Progenitor cell of endocrine pancreas (in vitro differentiated cells): ENCODE data around the gene ITGAD. TPM values are rescaled to one million over a fixed set of nuclear protein-coding genes. Genes with fewer than 3 reads are reported as not detected.
A peak's percentile ranks its signal among the peaks of the same experiment; 100 is the strongest.

Source experiments
- DNase-seq: peaks from one replicate; pipeline ENCODE4 v3.0.0; 2021; ENCODE audit warnings: low spot score; ENCODE audit not compliant: unreplicated experiment
- H3K27ac Mint-ChIP-seq: 2 replicates; pipeline ENCODE4 v1.8.0; 2021; ENCODE audit warnings: mild to moderate bottlenecking, moderate library complexity, mixed read lengths
- H3K27me3 Mint-ChIP-seq: 2 replicates; pipeline ENCODE4 v1.8.0; 2021; ENCODE audit warnings: mixed read lengths
- H3K36me3 Mint-ChIP-seq: 2 replicates; pipeline ENCODE4 v1.8.0; 2022; ENCODE audit warnings: mixed read lengths; ENCODE audit not compliant: insufficient read depth
- H3K4me1 Mint-ChIP-seq: 2 replicates; pipeline ENCODE4 v1.8.0; 2021; ENCODE audit warnings: low read depth, mixed read lengths
- H3K4me3 Mint-ChIP-seq: 2 replicates; pipeline ENCODE4 v1.8.0; 2021; ENCODE audit warnings: low read depth, mild to moderate bottlenecking, moderate library complexity, mixed read lengths
- H3K9me3 Mint-ChIP-seq: 2 replicates; pipeline ENCODE4 v1.8.0; 2021; ENCODE audit warnings: low read depth, mixed read lengths
- CTCF ChIP-seq: fragments of 200-600 bp; sonication (generic); IDR thresholded peaks from one replicate; pipeline ENCODE4 v1.5.0; 2021; ENCODE audit warnings: antibody characterized with exemption, mild to moderate bottlenecking; ENCODE audit not compliant: unreplicated experiment
- total RNA-seq: library from RNA; stranded (reverse); gene quantifications from 2 replicates; pipeline ENCODE4 v1.2.1, GENCODE V29; 2021

Gene ITGAD
- total RNA-seq, 1 donor from 2014 or later: not detected

GRCh38 chr16:31362476-31363405 is 30.4 kb upstream of the ITGAD start:
- no peak for DNase-seq
- no peaks in the 10 kb centered on the region for H3K9me3 Mint-ChIP-seq
- no peaks in the 10 kb centered on the region for H3K4me1 Mint-ChIP-seq
- TF ChIP-seq CTCF: no peak
- H3K36me3 Mint-ChIP-seq: no peaks in the 10 kb centered on the region
- H3K27ac Mint-ChIP-seq: no peak overlapping the region
- H3K27me3 Mint-ChIP-seq: peaks cover 15% of the 10 kb centered on the region
- H3K4me3 Mint-ChIP-seq: no peak overlapping the region

- H3K4me3 Mint-ChIP-seq: no peak overlapping the region
- no peak for TF ChIP-seq CTCF
- H3K27ac Mint-ChIP-seq: no peak overlapping the region
- no peaks in the 10 kb centered on the region for H3K36me3 Mint-ChIP-seq
- H3K4me1 Mint-ChIP-seq: no peaks in the 10 kb centered on the region
- H3K9me3 Mint-ChIP-seq: no peaks in the 10 kb centered on the region
- H3K27me3 Mint-ChIP-seq: peaks cover 17% of the 10 kb centered on the region
- no peak for DNase-seq
Measured at GRCh38 chr16:31363721-31364120, 29.4 kb upstream of the ITGAD start.

GRCh38 chr16:31364421-31364820 is 28.7 kb upstream of the ITGAD start:
- DNase-seq: no peak
- Mint-ChIP-seq H3K36me3 (no peaks in the 10 kb centered on the region), H3K27me3 (peaks cover 17% of the 10 kb centered on the region), H3K4me1 (no peaks in the 10 kb centered on the region), H3K27ac (no peak overlapping the region), H3K4me3 (no peak overlapping the region), H3K9me3 (no peaks in the 10 kb centered on the region)
- TF ChIP-seq CTCF: no peak

- Mint-ChIP-seq H3K27ac (peak overlapping the region; percentile 35), H3K36me3 (no peaks in the 10 kb centered on the region), H3K4me1 (no peaks in the 10 kb centered on the region), H3K4me3 (no peak overlapping the region), H3K27me3 (peaks cover 17% of the 10 kb centered on the region), H3K9me3 (no peaks in the 10 kb centered on the region)
- no peak for DNase-seq
- TF ChIP-seq CTCF: no peak
Measured at GRCh38 chr16:31365131-31365865, 27.8 kb upstream of the ITGAD start.

- no peak overlapping the region for H3K4me3 Mint-ChIP-seq
- no peak overlapping the region for H3K27ac Mint-ChIP-seq
- no peak for DNase-seq
- peaks cover 14% of the 10 kb centered on the region for H3K27me3 Mint-ChIP-seq
- no peak for TF ChIP-seq CTCF
- no peaks in the 10 kb centered on the region for H3K4me1 Mint-ChIP-seq
- H3K9me3 Mint-ChIP-seq: no peaks in the 10 kb centered on the region
- no peaks in the 10 kb centered on the region for H3K36me3 Mint-ChIP-seq
Measured at GRCh38 chr16:31367853-31368252, 25.3 kb upstream of the ITGAD start.
